GM12875 (cell line): ENCODE measurements around the gene LGI4.
"Not testable (repeated sequence)": the region's sequence is repeated elsewhere in the genome, so short reads cannot be mapped to it uniquely, and the experiment has no call there.

Experiments
- H3K4me3 ChIP-seq: one replicate; pipeline ENCODE4 v1.5.1; 2011; ENCODE audit warnings: low read depth, low read length, control low read depth
- CTCF ChIP-seq: IDR thresholded peaks from 2 replicates; pipeline ENCODE4 v1.5.1; 2011; ENCODE audit warnings: low read depth, mild to moderate bottlenecking, control low read depth, inconsistent platforms, low read length, moderate library complexity, borderline replicate concordance; ENCODE audit not compliant: insufficient read depth

LGI4 gene

GRCh38 chr19:35153701-35154524 lies 19.1 kb upstream of the LGI4 start:
- peak; percentile 87 for TF ChIP-seq CTCF
- H3K4me3 ChIP-seq: peak overlapping the region; percentile 93

GRCh38 chr19:35153129-35153522 lies 18.3 kb upstream of the LGI4 start:
- not testable (repeated sequence) for H3K4me3 ChIP-seq

GRCh38 chr19:35151273-35152065 lies 16.6 kb upstream of the LGI4 start:
- H3K4me3 ChIP-seq: no peak overlapping the region
- no peak for TF ChIP-seq CTCF

- H3K4me3 ChIP-seq: no peak overlapping the region
- no peak for TF ChIP-seq CTCF
Observed at GRCh38 chr19:35150445-35150844, 15.6 kb upstream of the LGI4 start.

GRCh38 chr19:35149463-35149862 lies 14.6 kb upstream of the LGI4 start:
- H3K4me3 ChIP-seq: no peak overlapping the region
- TF ChIP-seq CTCF: no peak

- no peak for TF ChIP-seq CTCF
- no peak overlapping the region for H3K4me3 ChIP-seq
Observed at GRCh38 chr19:35146746-35147459, 12.0 kb upstream of the LGI4 start.
